Measurements from ENCODE around the gene DLAT. TPM values are rescaled to one million over a fixed set of nuclear protein-coding genes. Genes with fewer than 3 reads are reported as not detected.
"Not testable (repeated sequence)": the region's sequence is repeated elsewhere in the genome, so short reads cannot be mapped to it uniquely, and the experiment has no call there.

The DLAT gene
- total RNA-seq, 1 donor from 2014 or later, result 25.5 TPM

GRCh38 chr11:112005422-112006094 lies 19.6 kb upstream of the DLAT start:
- DNase-seq, result no peak

GRCh38 chr11:112006095-112006441 lies 19.1 kb upstream of the DLAT start:
- DNase-seq, result not testable (repeated sequence)

GRCh38 chr11:112011451-112011850 lies 13.8 kb upstream of the DLAT start:
- not testable (repeated sequence) for DNase-seq

GRCh38 chr11:112012874-112013273 lies 12.3 kb upstream of the DLAT start:
- DNase-seq, result no peak

- DNase-seq, result no peak
These were observed 11.6 kb upstream of the DLAT start for GRCh38 chr11:112013497-112014164.

GRCh38 chr11:112016088-112016764 lies 9.0 kb upstream of the DLAT start:
- DNase-seq, result peak; percentile 16

- peak; percentile 79 for DNase-seq
These were observed 8.3 kb upstream of the DLAT start for GRCh38 chr11:112016765-112017376.

- peak; percentile 51 for DNase-seq
These were observed 7.7 kb upstream of the DLAT start for GRCh38 chr11:112017538-112017937.

GRCh38 chr11:112019066-112019465 lies 6.1 kb upstream of the DLAT start:
- no peak for DNase-seq

- peak; percentile 11 for DNase-seq
These were observed 2.1 kb upstream of the DLAT start for GRCh38 chr11:112023104-112023503.

GRCh38 chr11:112024178-112024772 lies 933 bp upstream of the DLAT start:
- DNase-seq, result peak; percentile 10

- peak; percentile 29 for DNase-seq
These were observed 499 bp downstream of the DLAT start for GRCh38 chr11:112025707-112026106.

GRCh38 chr11:112026784-112027410 lies 1.7 kb downstream of the DLAT start:
- not testable (repeated sequence) for DNase-seq

GRCh38 chr11:112029460-112029859 lies 4.3 kb downstream of the DLAT start:
- no peak for DNase-seq

GRCh38 chr11:112033902-112034301 lies 8.7 kb downstream of the DLAT start:
- DNase-seq, result no peak

GRCh38 chr11:112037527-112037926 lies 12.3 kb downstream of the DLAT start:
- no peak for DNase-seq

GRCh38 chr11:112042161-112042960 lies 17.2 kb downstream of the DLAT start:
- DNase-seq, result peak; percentile 79

- no peak for DNase-seq
These were observed 17.7 kb downstream of the DLAT start for GRCh38 chr11:112042961-112043304.

- DNase-seq, result no peak
These were observed 19.8 kb downstream of the DLAT start for GRCh38 chr11:112044961-112045360.

- not testable (repeated sequence) for DNase-seq
These were observed 21.4 kb downstream of the DLAT start for GRCh38 chr11:112046647-112047046.

GRCh38 chr11:112048256-112048655 lies 23.0 kb downstream of the DLAT start:
- not testable (repeated sequence) for DNase-seq

- no peak for DNase-seq
These were observed 24.6 kb downstream of the DLAT start for GRCh38 chr11:112049777-112050176.
